NB4 (cell line): ENCODE measurements around the gene TMED10.

Experiments used
- MYC ChIP-seq: IDR thresholded peaks from 2 replicates; pipeline ENCODE4 v1.6.1; 2011; ENCODE audit warnings: low read depth, low read length
- POLR2A ChIP-seq: IDR thresholded peaks from 2 replicates; pipeline ENCODE4 v1.6.1; 2011; ENCODE audit warnings: mild to moderate bottlenecking; ENCODE audit not compliant: insufficient read length; ENCODE audit errors: extremely low read depth
- TF ChIP-seq, protein P1 (sequence below): IDR thresholded peaks from one replicate; pipeline ENCODE4 v1.5.1; 2012; ENCODE audit warnings: low read depth, low read length
- TF ChIP-seq, protein P2 (sequence below): IDR thresholded peaks from 2 replicates; pipeline ENCODE4 v1.6.1; 2011; ENCODE audit warnings: low read depth, low read length

DNA sequence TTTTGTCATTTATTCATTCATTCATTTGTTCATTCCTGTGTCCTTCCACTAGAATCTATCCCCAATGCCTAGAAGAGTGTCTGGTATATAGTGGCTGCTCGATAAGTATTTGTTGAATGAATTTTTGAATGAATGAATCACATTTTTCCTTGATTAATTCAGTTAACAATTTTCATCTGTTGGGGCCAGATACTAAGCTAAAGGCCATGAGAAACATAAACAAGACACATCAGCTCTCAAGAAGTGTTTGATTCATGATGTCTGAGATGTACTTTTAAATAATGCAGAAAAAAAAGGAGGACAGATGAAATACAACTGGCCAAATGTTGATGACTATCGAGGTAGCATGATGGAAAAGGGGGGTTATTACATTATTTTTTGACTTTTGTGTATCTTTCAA is 48.1 kb upstream of the TMED10 start:
- TF ChIP-seq, protein P1, sequence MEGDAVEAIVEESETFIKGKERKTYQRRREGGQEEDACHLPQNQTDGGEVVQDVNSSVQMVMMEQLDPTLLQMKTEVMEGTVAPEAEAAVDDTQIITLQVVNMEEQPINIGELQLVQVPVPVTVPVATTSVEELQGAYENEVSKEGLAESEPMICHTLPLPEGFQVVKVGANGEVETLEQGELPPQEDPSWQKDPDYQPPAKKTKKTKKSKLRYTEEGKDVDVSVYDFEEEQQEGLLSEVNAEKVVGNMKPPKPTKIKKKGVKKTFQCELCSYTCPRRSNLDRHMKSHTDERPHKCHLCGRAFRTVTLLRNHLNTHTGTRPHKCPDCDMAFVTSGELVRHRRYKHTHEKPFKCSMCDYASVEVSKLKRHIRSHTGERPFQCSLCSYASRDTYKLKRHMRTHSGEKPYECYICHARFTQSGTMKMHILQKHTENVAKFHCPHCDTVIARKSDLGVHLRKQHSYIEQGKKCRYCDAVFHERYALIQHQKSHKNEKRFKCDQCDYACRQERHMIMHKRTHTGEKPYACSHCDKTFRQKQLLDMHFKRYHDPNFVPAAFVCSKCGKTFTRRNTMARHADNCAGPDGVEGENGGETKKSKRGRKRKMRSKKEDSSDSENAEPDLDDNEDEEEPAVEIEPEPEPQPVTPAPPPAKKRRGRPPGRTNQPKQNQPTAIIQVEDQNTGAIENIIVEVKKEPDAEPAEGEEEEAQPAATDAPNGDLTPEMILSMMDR: no peak
- TF ChIP-seq POLR2A (no peak), MYC (no peak)
- TF ChIP-seq, protein P2, sequence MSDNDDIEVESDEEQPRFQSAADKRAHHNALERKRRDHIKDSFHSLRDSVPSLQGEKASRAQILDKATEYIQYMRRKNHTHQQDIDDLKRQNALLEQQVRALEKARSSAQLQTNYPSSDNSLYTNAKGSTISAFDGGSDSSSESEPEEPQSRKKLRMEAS: no peak
